C4-2B (cell line): ENCODE results near the gene ST8SIA5.

Source experiments
- ZFX ChIP-seq: fragments of 450-650 bp; IDR thresholded peaks from 2 replicates; pipeline ENCODE4 v1.6.1; 2017
- TF ChIP-seq, protein P1 (sequence below): fragments of 450-650 bp; conservative IDR thresholded peaks from 2 replicates; pipeline ENCODE4 v1.5.1; 2017; ENCODE audit warnings: mild to moderate bottlenecking

DNA sequence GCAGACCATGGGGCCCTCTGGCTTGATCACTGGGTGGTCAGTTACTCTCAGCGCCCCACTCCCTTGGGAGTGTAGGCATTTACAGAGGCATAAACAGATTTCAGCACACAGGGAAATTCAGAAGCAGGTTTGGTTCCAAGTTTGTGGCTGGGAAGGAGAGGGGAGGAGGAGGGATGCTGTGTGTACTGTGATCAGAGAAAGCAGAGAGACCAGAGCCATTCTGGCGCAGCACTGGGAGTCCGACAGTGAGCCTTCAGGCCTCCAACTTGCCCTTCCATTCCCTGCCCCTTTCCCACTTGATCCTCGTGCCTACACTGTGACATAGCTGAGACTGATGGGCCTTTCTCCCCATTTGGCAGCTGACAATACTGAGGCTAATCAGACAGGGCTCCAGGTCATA lies 52.0 kb downstream of the ST8SIA5 start:
- TF ChIP-seq, protein P1, sequence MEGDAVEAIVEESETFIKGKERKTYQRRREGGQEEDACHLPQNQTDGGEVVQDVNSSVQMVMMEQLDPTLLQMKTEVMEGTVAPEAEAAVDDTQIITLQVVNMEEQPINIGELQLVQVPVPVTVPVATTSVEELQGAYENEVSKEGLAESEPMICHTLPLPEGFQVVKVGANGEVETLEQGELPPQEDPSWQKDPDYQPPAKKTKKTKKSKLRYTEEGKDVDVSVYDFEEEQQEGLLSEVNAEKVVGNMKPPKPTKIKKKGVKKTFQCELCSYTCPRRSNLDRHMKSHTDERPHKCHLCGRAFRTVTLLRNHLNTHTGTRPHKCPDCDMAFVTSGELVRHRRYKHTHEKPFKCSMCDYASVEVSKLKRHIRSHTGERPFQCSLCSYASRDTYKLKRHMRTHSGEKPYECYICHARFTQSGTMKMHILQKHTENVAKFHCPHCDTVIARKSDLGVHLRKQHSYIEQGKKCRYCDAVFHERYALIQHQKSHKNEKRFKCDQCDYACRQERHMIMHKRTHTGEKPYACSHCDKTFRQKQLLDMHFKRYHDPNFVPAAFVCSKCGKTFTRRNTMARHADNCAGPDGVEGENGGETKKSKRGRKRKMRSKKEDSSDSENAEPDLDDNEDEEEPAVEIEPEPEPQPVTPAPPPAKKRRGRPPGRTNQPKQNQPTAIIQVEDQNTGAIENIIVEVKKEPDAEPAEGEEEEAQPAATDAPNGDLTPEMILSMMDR = no peak
- no peak for TF ChIP-seq ZFX
